GM21390 (cell line): ENCODE measurements around the gene ADAMTS16.

Experiments
- ATAC-seq: cut with Tn5 transposase; IDR thresholded peaks from one replicate; pipeline ENCODE4 v1.9.1; 2021; ENCODE audit not compliant: unreplicated experiment

The ADAMTS16 gene

GRCh38 chr5:5278201-5278814 lies 138.2 kb downstream of the ADAMTS16 start:
- no peak for ATAC-seq

- ATAC-seq: no peak
Observed at GRCh38 chr5:5278815-5279381, 138.8 kb downstream of the ADAMTS16 start.

- no peak for ATAC-seq
Observed at GRCh38 chr5:5285906-5286305, 145.8 kb downstream of the ADAMTS16 start.

GRCh38 chr5:5287419-5287818 lies 147.3 kb downstream of the ADAMTS16 start:
- no peak for ATAC-seq

- ATAC-seq: no peak
Observed at GRCh38 chr5:5288201-5288600, 148.1 kb downstream of the ADAMTS16 start.

- no peak for ATAC-seq
Observed at GRCh38 chr5:5289537-5289936, 149.4 kb downstream of the ADAMTS16 start.

- ATAC-seq: no peak
Observed at GRCh38 chr5:5290674-5291334, 150.7 kb downstream of the ADAMTS16 start.

- ATAC-seq: no peak
Observed at GRCh38 chr5:5291357-5291756, 151.2 kb downstream of the ADAMTS16 start.

GRCh38 chr5:5293029-5293428 lies 152.9 kb downstream of the ADAMTS16 start:
- no peak for ATAC-seq

GRCh38 chr5:5294429-5294828 lies 154.3 kb downstream of the ADAMTS16 start:
- no peak for ATAC-seq

- no peak for ATAC-seq
Observed at GRCh38 chr5:5295351-5295750, 155.2 kb downstream of the ADAMTS16 start.

GRCh38 chr5:5296051-5296450 lies 155.9 kb downstream of the ADAMTS16 start:
- ATAC-seq: no peak

- no peak for ATAC-seq
Observed at GRCh38 chr5:5297432-5298067, 157.4 kb downstream of the ADAMTS16 start.

- ATAC-seq: no peak
Observed at GRCh38 chr5:5298068-5298633, 158.0 kb downstream of the ADAMTS16 start.

GRCh38 chr5:5298841-5299541 lies 158.9 kb downstream of the ADAMTS16 start:
- ATAC-seq: no peak

- no peak for ATAC-seq
Observed at GRCh38 chr5:5301176-5301575, 161.0 kb downstream of the ADAMTS16 start.

- no peak for ATAC-seq
Observed at GRCh38 chr5:5302201-5302600, 162.1 kb downstream of the ADAMTS16 start.

- ATAC-seq: no peak
Observed at GRCh38 chr5:5303242-5303641, 163.1 kb downstream of the ADAMTS16 start.

- no peak for ATAC-seq
Observed at GRCh38 chr5:5304361-5305020, 164.4 kb downstream of the ADAMTS16 start.

- no peak for ATAC-seq
Observed at GRCh38 chr5:5306696-5307095, 166.6 kb downstream of the ADAMTS16 start.

- ATAC-seq: no peak
Observed at GRCh38 chr5:5308319-5308718, 168.2 kb downstream of the ADAMTS16 start.
